SK-N-SH (cell line): Measurements from ENCODE around the gene UFSP1.

Experiments
- FOSL2 ChIP-seq: IDR thresholded peaks from 2 replicates; pipeline ENCODE4 v1.4.0; 2012; ENCODE audit warnings: low read depth, mild to moderate bottlenecking, moderate library complexity, borderline replicate concordance
- FOXM1 ChIP-seq: IDR thresholded peaks from 2 replicates; pipeline ENCODE4 v1.4.0; 2012; ENCODE audit warnings: low read depth, mild to moderate bottlenecking
- GABPA ChIP-seq: IDR thresholded peaks from 2 replicates; pipeline ENCODE4 v1.4.0; 2012; ENCODE audit warnings: low read depth, mild to moderate bottlenecking
- MAX ChIP-seq: IDR thresholded peaks from 2 replicates; pipeline ENCODE4 v1.4.0; 2012; ENCODE audit warnings: low read depth
- MEF2A ChIP-seq: IDR thresholded peaks from 2 replicates; pipeline ENCODE4 v1.4.0; 2012; ENCODE audit warnings: low read depth, borderline replicate concordance
- MXI1 ChIP-seq: IDR thresholded peaks from 2 replicates; pipeline ENCODE4 v1.6.1; 2012; ENCODE audit warnings: mild to moderate bottlenecking, low read depth, low read length, improper control_type of control experiment
- POLR2AphosphoS5 ChIP-seq: IDR thresholded peaks from 2 replicates; pipeline ENCODE4 v1.6.1; 2012; ENCODE audit warnings: low read depth, low read length
- RFX5 ChIP-seq: IDR thresholded peaks from 2 replicates; pipeline ENCODE4 v1.6.1; 2012; ENCODE audit warnings: mild to moderate bottlenecking, improper control_type of control experiment, low read length
- RXRA ChIP-seq: IDR thresholded peaks from 2 replicates; pipeline ENCODE4 v1.4.0; 2012; ENCODE audit warnings: low read depth, mild to moderate bottlenecking, borderline replicate concordance
- TF ChIP-seq, protein P1 (sequence below): IDR thresholded peaks from 2 replicates; pipeline ENCODE4 v1.6.1; 2012; ENCODE audit warnings: mild to moderate bottlenecking, low read depth, low read length, moderate library complexity
- TF ChIP-seq, protein P2 (sequence below): fragments of 200-600 bp; sonication (generic); IDR thresholded peaks from 2 replicates; pipeline ENCODE4 v1.6.1; 2017; ENCODE audit warnings: antibody characterized with exemption, mild to moderate bottlenecking, moderate library complexity

GRCh38 chr7:100929808-100930174 is 40.3 kb upstream of the UFSP1 start:
- TF ChIP-seq, protein P1, sequence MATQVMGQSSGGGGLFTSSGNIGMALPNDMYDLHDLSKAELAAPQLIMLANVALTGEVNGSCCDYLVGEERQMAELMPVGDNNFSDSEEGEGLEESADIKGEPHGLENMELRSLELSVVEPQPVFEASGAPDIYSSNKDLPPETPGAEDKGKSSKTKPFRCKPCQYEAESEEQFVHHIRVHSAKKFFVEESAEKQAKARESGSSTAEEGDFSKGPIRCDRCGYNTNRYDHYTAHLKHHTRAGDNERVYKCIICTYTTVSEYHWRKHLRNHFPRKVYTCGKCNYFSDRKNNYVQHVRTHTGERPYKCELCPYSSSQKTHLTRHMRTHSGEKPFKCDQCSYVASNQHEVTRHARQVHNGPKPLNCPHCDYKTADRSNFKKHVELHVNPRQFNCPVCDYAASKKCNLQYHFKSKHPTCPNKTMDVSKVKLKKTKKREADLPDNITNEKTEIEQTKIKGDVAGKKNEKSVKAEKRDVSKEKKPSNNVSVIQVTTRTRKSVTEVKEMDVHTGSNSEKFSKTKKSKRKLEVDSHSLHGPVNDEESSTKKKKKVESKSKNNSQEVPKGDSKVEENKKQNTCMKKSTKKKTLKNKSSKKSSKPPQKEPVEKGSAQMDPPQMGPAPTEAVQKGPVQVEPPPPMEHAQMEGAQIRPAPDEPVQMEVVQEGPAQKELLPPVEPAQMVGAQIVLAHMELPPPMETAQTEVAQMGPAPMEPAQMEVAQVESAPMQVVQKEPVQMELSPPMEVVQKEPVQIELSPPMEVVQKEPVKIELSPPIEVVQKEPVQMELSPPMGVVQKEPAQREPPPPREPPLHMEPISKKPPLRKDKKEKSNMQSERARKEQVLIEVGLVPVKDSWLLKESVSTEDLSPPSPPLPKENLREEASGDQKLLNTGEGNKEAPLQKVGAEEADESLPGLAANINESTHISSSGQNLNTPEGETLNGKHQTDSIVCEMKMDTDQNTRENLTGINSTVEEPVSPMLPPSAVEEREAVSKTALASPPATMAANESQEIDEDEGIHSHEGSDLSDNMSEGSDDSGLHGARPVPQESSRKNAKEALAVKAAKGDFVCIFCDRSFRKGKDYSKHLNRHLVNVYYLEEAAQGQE, result no peak
- TF ChIP-seq MXI1 (no peak), FOXM1 (no peak), RXRA (no peak), POLR2AphosphoS5 (no peak), FOSL2 (no peak), RFX5 (no peak), MAX (no peak), MEF2A (no peak), GABPA (no peak)
- TF ChIP-seq, protein P2, sequence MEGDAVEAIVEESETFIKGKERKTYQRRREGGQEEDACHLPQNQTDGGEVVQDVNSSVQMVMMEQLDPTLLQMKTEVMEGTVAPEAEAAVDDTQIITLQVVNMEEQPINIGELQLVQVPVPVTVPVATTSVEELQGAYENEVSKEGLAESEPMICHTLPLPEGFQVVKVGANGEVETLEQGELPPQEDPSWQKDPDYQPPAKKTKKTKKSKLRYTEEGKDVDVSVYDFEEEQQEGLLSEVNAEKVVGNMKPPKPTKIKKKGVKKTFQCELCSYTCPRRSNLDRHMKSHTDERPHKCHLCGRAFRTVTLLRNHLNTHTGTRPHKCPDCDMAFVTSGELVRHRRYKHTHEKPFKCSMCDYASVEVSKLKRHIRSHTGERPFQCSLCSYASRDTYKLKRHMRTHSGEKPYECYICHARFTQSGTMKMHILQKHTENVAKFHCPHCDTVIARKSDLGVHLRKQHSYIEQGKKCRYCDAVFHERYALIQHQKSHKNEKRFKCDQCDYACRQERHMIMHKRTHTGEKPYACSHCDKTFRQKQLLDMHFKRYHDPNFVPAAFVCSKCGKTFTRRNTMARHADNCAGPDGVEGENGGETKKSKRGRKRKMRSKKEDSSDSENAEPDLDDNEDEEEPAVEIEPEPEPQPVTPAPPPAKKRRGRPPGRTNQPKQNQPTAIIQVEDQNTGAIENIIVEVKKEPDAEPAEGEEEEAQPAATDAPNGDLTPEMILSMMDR, result no peak
